NCI-H748 treated with DMSO at 0.1 percent for 48 hours (cell line): ENCODE data around the gene MRPL40.
A peak's percentile ranks its signal among the peaks of the same experiment; 100 is the strongest.

Experiments
- DNase-seq: peaks from one replicate; lab custom pipeline; 2025; lab: John Stamatoyannopoulos, UW

MRPL40 gene

GRCh38 chr22:19432133-19432851, at the start of gene MRPL40:
Gene MRPL40 (plus strand): TSS chr22:19432545. CDS start chr22:19432555, 10 bp downstream.
- peak; percentile 70 for DNase-seq

GRCh38 chr22:19383292-19383691, 49.1 kb upstream of the MRPL40 start:
- DNase-seq: no peak

- DNase-seq: no peak
These were observed 47.0 kb upstream of the MRPL40 start for GRCh38 chr22:19385221-19385906.

- DNase-seq: no peak
These were observed 46.1 kb upstream of the MRPL40 start for GRCh38 chr22:19386248-19386647.

- DNase-seq: no peak
These were observed 45.3 kb upstream of the MRPL40 start for GRCh38 chr22:19387038-19387437.

- DNase-seq: no peak
These were observed 44.8 kb upstream of the MRPL40 start for GRCh38 chr22:19387575-19387974.

- DNase-seq: no peak
These were observed 38.6 kb upstream of the MRPL40 start for GRCh38 chr22:19393704-19394103.

GRCh38 chr22:19394274-19395050, 37.9 kb upstream of the MRPL40 start:
- no peak for DNase-seq

- DNase-seq: no peak
These were observed 37.1 kb upstream of the MRPL40 start for GRCh38 chr22:19395276-19395675.

- DNase-seq: no peak
These were observed 35.8 kb upstream of the MRPL40 start for GRCh38 chr22:19396561-19396933.

GRCh38 chr22:19396934-19397733, 35.2 kb upstream of the MRPL40 start:
- no peak for DNase-seq

GRCh38 chr22:19397734-19398104, 34.6 kb upstream of the MRPL40 start:
- no peak for DNase-seq

GRCh38 chr22:19398206-19398605, 34.1 kb upstream of the MRPL40 start:
- DNase-seq: no peak

- no peak for DNase-seq
These were observed 33.7 kb upstream of the MRPL40 start for GRCh38 chr22:19398652-19399051.

GRCh38 chr22:19400881-19401280, 31.5 kb upstream of the MRPL40 start:
- DNase-seq: no peak

- DNase-seq: no peak
These were observed 30.9 kb upstream of the MRPL40 start for GRCh38 chr22:19401483-19401882.

GRCh38 chr22:19402642-19403191, 29.6 kb upstream of the MRPL40 start:
- DNase-seq: no peak

- no peak for DNase-seq
These were observed 27.7 kb upstream of the MRPL40 start for GRCh38 chr22:19404676-19405075.

GRCh38 chr22:19405133-19405532, 27.2 kb upstream of the MRPL40 start:
- no peak for DNase-seq

GRCh38 chr22:19405652-19406051, 26.7 kb upstream of the MRPL40 start:
- no peak for DNase-seq

GRCh38 chr22:19406281-19406811, 26.0 kb upstream of the MRPL40 start:
- no peak for DNase-seq

GRCh38 chr22:19406846-19407245, 25.5 kb upstream of the MRPL40 start:
- DNase-seq: no peak
